Activated CD4-positive, alpha-beta T cell treated with anti-CD3 and anti-CD28 coated beads for 48 hours (primary cell): ENCODE results near the gene AVP.
A peak's percentile ranks its signal among the peaks of the same experiment; 100 is the strongest.

Experiments
- DNase-seq: peaks from one replicate; pipeline ENCODE4 v3.0.0-alpha.2; 2020

Gene AVP

GRCh38 chr20:3109350-3110302, 25.1 kb upstream of the AVP start:
- no peak for DNase-seq

GRCh38 chr20:3107464-3108025, 23.0 kb upstream of the AVP start:
- no peak for DNase-seq

- DNase-seq, result no peak
Observed at GRCh38 chr20:3106658-3107463, 22.3 kb upstream of the AVP start.

- no peak for DNase-seq
Observed at GRCh38 chr20:3106185-3106584, 21.7 kb upstream of the AVP start.

- DNase-seq, result no peak
Observed at GRCh38 chr20:3105256-3106137, 21.0 kb upstream of the AVP start.

- no peak for DNase-seq
Observed at GRCh38 chr20:3103369-3104032, 19.0 kb upstream of the AVP start.

GRCh38 chr20:3102575-3103368, 18.2 kb upstream of the AVP start:
- DNase-seq, result no peak

- peak; percentile 80 for DNase-seq
Observed at GRCh38 chr20:3101737-3102574, 17.4 kb upstream of the AVP start.

- no peak for DNase-seq
Observed at GRCh38 chr20:3101251-3101650, 16.7 kb upstream of the AVP start.

- no peak for DNase-seq
Observed at GRCh38 chr20:3100480-3100879, 16.0 kb upstream of the AVP start.

GRCh38 chr20:3094848-3095629, 10.5 kb upstream of the AVP start:
- DNase-seq, result no peak

GRCh38 chr20:3093861-3094361, 9.4 kb upstream of the AVP start:
- DNase-seq, result peak; percentile 38

- peak; percentile 62 for DNase-seq
Observed at GRCh38 chr20:3092611-3093379, 8.3 kb upstream of the AVP start.

GRCh38 chr20:3090565-3090964, 6.0 kb upstream of the AVP start:
- no peak for DNase-seq

GRCh38 chr20:3088031-3088430, 3.5 kb upstream of the AVP start:
- DNase-seq, result no peak

GRCh38 chr20:3085571-3086072, 1.1 kb upstream of the AVP start:
- DNase-seq, result no peak

- no peak for DNase-seq
Observed at GRCh38 chr20:3084986-3085360, 449 bp upstream of the AVP start.
